Activated naive CD8-positive, alpha-beta T cell treated with anti-CD3 and anti-CD28 coated beads, Interleukin-2, amount 50 U/mL, for 16 hours (primary cell): Measurements from ENCODE around the gene ABR.
"Not testable (repeated sequence)": the region's sequence is repeated elsewhere in the genome, so short reads cannot be mapped to it uniquely, and the experiment has no call there.

Experiments
- DNase-seq: peaks from one replicate; pipeline ENCODE4 v3.0.0-alpha.2; 2020; ENCODE audit warnings: low read depth, low spot score

ABR gene

GRCh38 chr17:1071103-1071825, 108.5 kb downstream of the ABR start:
- DNase-seq: no peak

GRCh38 chr17:1070411-1070810, 109.4 kb downstream of the ABR start:
- DNase-seq: no peak

- DNase-seq: no peak
Observed at GRCh38 chr17:1069847-1070246, 109.9 kb downstream of the ABR start.

- no peak for DNase-seq
Observed at GRCh38 chr17:1068356-1068755, 111.4 kb downstream of the ABR start.

GRCh38 chr17:1067282-1067956, 112.4 kb downstream of the ABR start:
- no peak for DNase-seq

- DNase-seq: not testable (repeated sequence)
Observed at GRCh38 chr17:1065416-1065815, 114.4 kb downstream of the ABR start.

GRCh38 chr17:1060991-1061390, 118.8 kb downstream of the ABR start:
- no peak for DNase-seq

GRCh38 chr17:1059131-1059795, 120.5 kb downstream of the ABR start:
- no peak for DNase-seq

GRCh38 chr17:1058423-1059130, 121.2 kb downstream of the ABR start:
- no peak for DNase-seq

- no peak for DNase-seq
Observed at GRCh38 chr17:1056761-1057160, 123.0 kb downstream of the ABR start.

GRCh38 chr17:1055751-1056645, 123.8 kb downstream of the ABR start:
- DNase-seq: no peak

GRCh38 chr17:1055231-1055630, 124.5 kb downstream of the ABR start:
- no peak for DNase-seq

- DNase-seq: no peak
Observed at GRCh38 chr17:1054656-1055055, 125.1 kb downstream of the ABR start.

- DNase-seq: no peak
Observed at GRCh38 chr17:1053661-1054360, 126.0 kb downstream of the ABR start.

GRCh38 chr17:1050996-1051925, 128.5 kb downstream of the ABR start:
- no peak for DNase-seq

- DNase-seq: no peak
Observed at GRCh38 chr17:1050246-1050995, 129.4 kb downstream of the ABR start.

- no peak for DNase-seq
Observed at GRCh38 chr17:1049446-1050225, 130.1 kb downstream of the ABR start.
